Measurements from ENCODE around the gene P2RX3. TPM values are rescaled to one million over a fixed set of nuclear protein-coding genes. Genes with fewer than 3 reads are reported as not detected.

P2RX3 gene
- total and polyA plus RNA-seq, 2 of the 8 experiments (the other 6 are each of a cell fraction or from before 2014, with no cell fraction given), result 0.45 to 0.47 TPM

DNA sequence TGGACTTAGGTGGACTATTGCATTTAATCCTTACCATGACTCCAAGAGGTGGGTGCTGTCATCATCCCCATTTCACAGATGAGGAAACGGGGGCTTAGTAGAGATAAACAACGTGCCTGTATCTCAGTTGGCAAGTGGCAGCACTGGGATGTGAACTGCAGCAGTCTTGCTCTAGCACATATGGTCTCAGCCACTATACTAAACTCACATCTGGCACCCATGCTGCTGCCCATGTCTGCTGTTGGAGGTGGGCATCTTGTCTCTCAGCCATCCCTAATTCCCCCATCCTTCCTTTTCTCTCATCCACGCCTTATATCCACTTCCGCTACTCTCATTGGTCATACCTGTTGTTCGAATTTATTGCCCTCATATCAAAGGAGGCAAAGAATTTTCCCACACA lies 39.0 kb downstream of the P2RX3 start (continued):
- TF ChIP-seq KDM4A (IDR thresholded peaks at IDR 0.05; ENCODE audit: low read depth, low read length, severe bottlenecking), result no peak

DNA sequence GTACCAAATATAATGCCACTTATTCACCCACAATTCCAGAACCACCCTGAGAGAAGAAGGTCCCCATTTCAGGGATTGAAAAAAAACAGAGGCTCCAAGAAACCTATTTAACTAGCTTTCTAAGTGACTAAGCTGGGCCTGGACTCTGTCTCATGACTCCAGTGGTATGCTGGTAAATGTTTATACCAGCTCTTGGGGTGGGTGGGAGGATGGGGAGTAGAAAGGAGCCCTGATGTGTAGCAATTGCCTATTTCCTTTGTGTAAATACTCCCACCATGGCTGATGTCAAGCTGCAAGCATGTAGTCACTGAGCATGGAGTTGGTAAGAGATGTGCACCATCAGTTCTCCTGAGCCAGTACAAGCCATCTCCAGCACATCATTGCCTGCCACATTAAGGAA lies 40.0 kb downstream of the P2RX3 start:
- Histone ChIP-seq H2AFZ (ENCODE audit: low read length) (no peak overlapping the region), H3K23ac (ENCODE audit: insufficient read length) (no peak overlapping the region), H2BK20ac (ENCODE audit: low read length) (no peak overlapping the region), H3K4me1 (replicated peaks in 1 of 4; ENCODE audit: control insufficient read depth in 3 of 4, insufficient read depth in 4 of 4, low read length in 3 of 4) (no peaks in the 10 kb centered on the region), H3K4ac (replicated peaks; ENCODE audit: insufficient read length, low read depth, low read length) (no peak overlapping the region), H3K79me1 (ENCODE audit: low read depth, low read length) (no peaks in the 10 kb centered on the region), H2BK5ac (ENCODE audit: low read depth, low read length) (no peak overlapping the region), H4K5ac (ENCODE audit: insufficient read length, low read depth, low read length) (no peak overlapping the region), H2BK120ac (replicated peaks; ENCODE audit: low read depth, low read length) (no peak overlapping the region), H3K14ac (ENCODE audit: insufficient read length) (no peak overlapping the region), H3K4me2 (ENCODE audit: insufficient read depth in 1 of 2, low read depth in 2 of 2, low read length in 2 of 2) (no peak overlapping the region), H3K56ac (replicated peaks; ENCODE audit: insufficient read length, low read depth, low read length) (no peak overlapping the region), H3K18ac (ENCODE audit: extremely low read depth, low read length) (no peak overlapping the region), H4K20me1 (replicated peaks in 1 of 2; ENCODE audit: control insufficient read depth in 1 of 2, insufficient read depth in 2 of 2, low read length in 2 of 2) (no peaks in the 10 kb centered on the region), H3K27me3 (replicated peaks in 1 of 4; ENCODE audit: control insufficient read depth in 3 of 4, extremely low read depth in 1 of 4, insufficient read depth in 3 of 4, low read length in 3 of 4) (peaks cover 0 to 2% (median 0%) of the 10 kb centered on the region in 4 experiments; a peak in 1 of 7 replicates), H2BK15ac (ENCODE audit: low read length) (no peak overlapping the region), H2AK5ac (ENCODE audit: low read depth, low read length) (no peak overlapping the region), H2BK12ac (ENCODE audit: low read depth, low read length) (no peak overlapping the region), H4K91ac (replicated peaks; ENCODE audit: insufficient read length, low read length) (no peak overlapping the region), H4K8ac (ENCODE audit: extremely low read depth, insufficient read depth, low read length) (no peak overlapping the region), H3K9ac (replicated peaks in 1 of 4; ENCODE audit: extremely low read depth in 1 of 4, low read depth in 3 of 4, low read length in 3 of 4) (no peak overlapping the region), H3K36me3 (ENCODE audit: control insufficient read depth in 2 of 4, insufficient read depth in 4 of 4, low read length in 3 of 4) (no peaks in the 10 kb centered on the region), H3K9me3 (ENCODE audit: insufficient read depth in 2 of 2, low read depth in 1 of 2, low read length in 1 of 2) (no peaks in the 10 kb centered on the region), H3K27ac (ENCODE audit: low read depth, low read length) (no peak overlapping the region), H3K23me2 (ENCODE audit: low read depth, low read length) (peaks cover 4% of the 10 kb centered on the region; the same call in 1 of the 2 replicates), H3K79me2 (ENCODE audit: control insufficient read depth in 1 of 2, insufficient read depth in 2 of 2, low read length in 2 of 2) (no peaks in the 10 kb centered on the region), H3K4me3 (ENCODE audit: extremely low read depth in 1 of 4, insufficient read depth in 2 of 4, low read depth in 3 of 4, low read length in 4 of 4) (no peak overlapping the region)
- ChIA-PET CTCF (ENCODE audit: partially characterized antibody) (interaction anchor here (0.6 to 2.4 kb wide), 4 partner anchors 11 to 41 kb away, joined by 3 to 8 read pairs (median 3); no protein-coding TSS in a partner anchor), POLR2A (ENCODE audit: partially characterized antibody) (interaction anchor here (0.9 kb wide), 1 partner anchor 10 kb away, joined by 3 read pairs; no protein-coding TSS in a partner anchor)
- DNase-seq (ENCODE audit: low read depth in 1 of 2, low spot score in 2 of 2), result no peak
- FAIRE-seq, result no peak
- TF ChIP-seq, protein P1, sequence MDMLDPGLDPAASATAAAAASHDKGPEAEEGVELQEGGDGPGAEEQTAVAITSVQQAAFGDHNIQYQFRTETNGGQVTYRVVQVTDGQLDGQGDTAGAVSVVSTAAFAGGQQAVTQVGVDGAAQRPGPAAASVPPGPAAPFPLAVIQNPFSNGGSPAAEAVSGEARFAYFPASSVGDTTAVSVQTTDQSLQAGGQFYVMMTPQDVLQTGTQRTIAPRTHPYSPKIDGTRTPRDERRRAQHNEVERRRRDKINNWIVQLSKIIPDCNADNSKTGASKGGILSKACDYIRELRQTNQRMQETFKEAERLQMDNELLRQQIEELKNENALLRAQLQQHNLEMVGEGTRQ (IDR thresholded peaks at IDR 0.05; ENCODE audit: low read length), result no peak
- TF ChIP-seq SUZ12 (IDR thresholded peaks at IDR 0.05; ENCODE audit: low read length) (no peak), NANOG (IDR thresholded peaks at IDR 0.05; ENCODE audit: insufficient read depth, low read depth, low read length, poor library complexity, severe bottlenecking) (no peak), RXRA (IDR thresholded peaks at IDR 0.05; ENCODE audit: insufficient read depth, low read depth, low read length) (no peak), POLR2AphosphoS5 (IDR thresholded peaks at IDR 0.05; ENCODE audit: low read depth, low read length) (no peak), YY1 (IDR thresholded peaks at IDR 0.05; ENCODE audit: low read depth, low read length) (no peak), E2F6 (IDR thresholded peaks at IDR 0.05) (no peak), BCL11A (IDR thresholded peaks at IDR 0.05; ENCODE audit: low read depth in 2 of 2, low read length in 2 of 2) (no peak), HDAC6 (IDR thresholded peaks at IDR 0.05; ENCODE audit: low read depth, low read length) (no peak), SRF (IDR thresholded peaks at IDR 0.05; ENCODE audit: low read depth, low read length) (no peak), JUND (IDR thresholded peaks at IDR 0.05; ENCODE audit: low read length) (no peak)

All from H1 (cell line).